K562 (cell line): Measurements from ENCODE around the gene TRAK1. TPM values are rescaled to one million over a fixed set of nuclear protein-coding genes. Genes with fewer than 3 reads are reported as not detected.

ENCODE experiments used
- ATAC-seq: fragments of 200-7000 bp; cut with Tn5 transposase; 3 replicates; pipeline ENCODE4 v1.9.1; 2020; ENCODE audit warnings: moderate library complexity
- BruUV-seq: library from RNA; stranded (reverse); fragments of 400-500 nt; replicated peaks from 2 replicates; lab custom pipeline; 2021; lab: Mats Ljungman, UMichigan
- CTCF ChIA-PET: fragments of 300-600 bp; formaldehyde crosslinking; extraction: SDS; loops from one replicate; lab custom pipeline; 2021; ENCODE audit warnings: low intra/inter-chr PET ratio; lab: Yijun Ruan, JAX
- POLR2A ChIA-PET: fragments of 300-600, 350-650 bp; sonication (Branson Sonifier 250); formaldehyde crosslinking; extraction: SDS; loops from one replicate; lab custom pipeline; 2021; ENCODE audit warnings: antibody characterized with exemption, inconsistent platforms; lab: Yijun Ruan, JAX
- DNase-seq, 4 experiments: peaks; one replicate each; pipeline versions ENCODE4 v3.0.0 to v3.0.0-alpha.2; 2011 to 2018; ENCODE audit warnings: low spot score in 3 of 4, mixed read lengths in 3 of 4; ENCODE audit errors: extremely low read depth in 1 of 4
- FAIRE-seq: peaks from 2 replicates; lab custom pipeline; 2011; peaks lifted over from hg19 to GRCh38; lab: Jason Lieb, UNC
- H2AFZ ChIP-seq: 2 replicates; pipeline ENCODE4 v1.6.0; 2011; ENCODE audit warnings: low read depth, low read length, control low read depth, inconsistent platforms
- H3K27ac ChIP-seq: fragments of 200-600 bp; 3 replicates; pipeline ENCODE4 v1.8.0; 2011; ENCODE audit warnings: low read depth, mild to moderate bottlenecking, control low read depth, inconsistent platforms, low read length, moderate library complexity, mixed read lengths; ENCODE audit errors: extremely low read depth
- H3K27me3 ChIP-seq, 2 experiments: fragments of 300-600 bp in 1 of 2; 2 replicates in 1 of 2; 3 replicates in 1 of 2; pipeline versions ENCODE4 v1.6.0 to v1.8.0; 2011; ENCODE audit warnings: inconsistent platforms in 2 of 2, low read length in 2 of 2, mild to moderate bottlenecking in 1 of 2, mixed read lengths in 1 of 2, moderate library complexity in 1 of 2; ENCODE audit not compliant: control insufficient read depth in 2 of 2, insufficient read depth in 2 of 2
- H3K36me3 ChIP-seq: fragments of 300-600 bp; 3 replicates; pipeline ENCODE4 v1.8.0; 2011; ENCODE audit warnings: mild to moderate bottlenecking, low read length, inconsistent platforms; ENCODE audit not compliant: control insufficient read depth, insufficient read depth
- H3K4me1 ChIP-seq, 2 experiments: fragments of 200-600 bp in 1 of 2; replicated peaks in 1 of 2; 2 replicates in 1 of 2; 3 replicates in 1 of 2; pipeline versions ENCODE4 v1.5.1 to v1.8.0; 2011; ENCODE audit warnings: inconsistent platforms in 2 of 2, low read length in 2 of 2, mild to moderate bottlenecking in 1 of 2, mixed read lengths in 1 of 2, moderate library complexity in 1 of 2; ENCODE audit not compliant: control insufficient read depth in 2 of 2, insufficient read depth in 2 of 2
- H3K4me2 ChIP-seq: 2 replicates; pipeline ENCODE4 v1.6.1; 2011; ENCODE audit warnings: low read length, control low read depth, inconsistent platforms, mixed read lengths; ENCODE audit not compliant: insufficient read depth
- H3K4me3 ChIP-seq: fragments of 200-600 bp; sonication (generic), shearing (Covaris generic); 2 replicates; pipeline ENCODE4 v1.5.1; 2016; ENCODE audit warnings: control low read depth, inconsistent platforms
- H3K79me2 ChIP-seq: fragments of 200-600 bp; 3 replicates; pipeline ENCODE4 v1.8.0; 2011; ENCODE audit warnings: low read length, inconsistent platforms; ENCODE audit not compliant: control insufficient read depth, insufficient read depth
- H3K9ac ChIP-seq, 2 experiments: 2 replicates each; pipeline versions ENCODE4 v1.6.0 to v1.6.1; 2011; ENCODE audit warnings: low read depth in 2 of 2, low read length in 2 of 2, control low read depth in 1 of 2, inconsistent platforms in 1 of 2, mild to moderate bottlenecking in 1 of 2, mixed read lengths in 1 of 2; ENCODE audit not compliant: insufficient read depth in 1 of 2
- H3K9me1 ChIP-seq: one replicate; pipeline ENCODE4 v1.6.0; 2011; ENCODE audit warnings: inconsistent platforms, mild to moderate bottlenecking, low read length, moderate library complexity; ENCODE audit not compliant: control insufficient read depth, insufficient read depth
- H3K9me3 ChIP-seq: replicated peaks from 2 replicates; pipeline ENCODE4 v1.5.1; 2011; ENCODE audit warnings: low read depth, low read length, inconsistent platforms; ENCODE audit not compliant: control insufficient read depth, insufficient read depth
- H4K20me1 ChIP-seq: replicated peaks from 2 replicates; pipeline ENCODE4 v1.6.1; 2011; ENCODE audit warnings: low read length, inconsistent platforms, mixed read lengths; ENCODE audit not compliant: control insufficient read depth, insufficient read depth
- ARID3B ChIP-seq: fragments of 250-450 bp; sonication (Bioruptor Pico); IDR thresholded peaks from 2 replicates; pipeline ENCODE4 v1.4.0; 2020; ENCODE audit warnings: borderline replicate concordance
- CHD2 ChIP-seq: IDR thresholded peaks from 2 replicates; pipeline ENCODE4 v1.6.1; 2011; ENCODE audit warnings: low read depth, low read length
- FOXK1 ChIP-seq: sonication (generic); formaldehyde crosslinking; IDR thresholded peaks from 2 replicates; pipeline ENCODE4 v1.8.0; 2022; ENCODE audit warnings: missing genetic modification reagents, mild to moderate bottlenecking, borderline replicate concordance
- KDM4B ChIP-seq, 2 experiments: fragments of 450-650 bp in 1 of 2; sonication (generic) in 1 of 2; IDR thresholded peaks; 2 replicates each; pipeline ENCODE4 v1.6.1; 2016 to 2017; ENCODE audit warnings: borderline replicate concordance in 2 of 2, antibody characterized with exemption in 1 of 2, low read depth in 1 of 2, mild to moderate bottlenecking in 1 of 2
- NFE2L1 ChIP-seq: fragments of 450-650 bp; IDR thresholded peaks from 2 replicates; pipeline ENCODE4 v1.6.1; 2016; ENCODE audit warnings: missing genetic modification characterization, low read depth, mild to moderate bottlenecking, missing compliant biosample characterization, moderate library complexity, borderline replicate concordance
- PCBP1 ChIP-seq: fragments of 200-400 bp; formaldehyde crosslinking; IDR thresholded peaks from 2 replicates; pipeline ENCODE4 v1.6.1; 2018; ENCODE audit warnings: mild to moderate bottlenecking, low read depth, low read length; ENCODE audit not compliant: poor library complexity, severe bottlenecking
- RBM17 ChIP-seq: fragments of 200-400 bp; formaldehyde crosslinking; IDR thresholded peaks from 2 replicates; pipeline ENCODE4 v1.6.1; 2017; ENCODE audit warnings: low read depth, mild to moderate bottlenecking, low read length, borderline replicate concordance
- SIN3A ChIP-seq, 2 experiments: fragments of 150-350 bp in 1 of 2; IDR thresholded peaks; 2 replicates each; pipeline ENCODE4 v1.6.1; 2011 to 2016; ENCODE audit warnings: borderline replicate concordance in 2 of 2, low read depth in 2 of 2, low read length in 2 of 2, mild to moderate bottlenecking in 2 of 2, moderate library complexity in 2 of 2; ENCODE audit not compliant: control insufficient read depth in 1 of 2
- TAL1 ChIP-seq: fragments of 450-650 bp; IDR thresholded peaks from 2 replicates; pipeline ENCODE4 v1.6.1; 2016; ENCODE audit warnings: mild to moderate bottlenecking
- TOE1 ChIP-seq, 2 experiments: fragments of 450-650 bp in 1 of 2; sonication (generic) in 1 of 2; formaldehyde crosslinking in 1 of 2; IDR thresholded peaks; 2 replicates each; pipeline versions ENCODE4 v1.7.1 to v1.8.0; 2016 to 2022; ENCODE audit warnings: borderline replicate concordance in 2 of 2, mild to moderate bottlenecking in 2 of 2, antibody characterized with exemption in 1 of 2, inconsistent platforms in 1 of 2, low read depth in 1 of 2, missing genetic modification reagents in 1 of 2, moderate library complexity in 1 of 2
- YY1 ChIP-seq, 3 experiments: IDR thresholded peaks; 2 replicates each; pipeline ENCODE4 v1.6.1; 2011; ENCODE audit warnings: low read length in 2 of 3, mild to moderate bottlenecking in 2 of 3, moderate library complexity in 2 of 3, borderline replicate concordance in 1 of 3, control low read depth in 1 of 3, low read depth in 1 of 3; ENCODE audit not compliant: insufficient read depth in 3 of 3, insufficient replicate concordance in 2 of 3, control insufficient read depth in 1 of 3, insufficient read length in 1 of 3; ENCODE audit errors: extremely low read depth in 1 of 3
- ZNF24 ChIP-seq: fragments of 450-650 bp; IDR thresholded peaks from 2 replicates; pipeline ENCODE4 v1.6.1; 2016
- WGBS: fragments of 100-300 bp; shearing (Covaris generic); methylation state at CpG from one replicate; pipeline ENCODE4 v1.1.6; 2016; ENCODE audit warnings: low coverage, mixed read lengths; ENCODE audit not compliant: insufficient coverage; ENCODE audit errors: missing lambda C conversion rate; 5-methylcytosine and 5-hydroxymethylcytosine counted together
- in situ Hi-C: fragments of 300-500 bp; cut with MboI; formaldehyde crosslinking; loops from 4 replicates; pipeline ENCODE4 v1.15.0; 2018; ENCODE audit warnings: inconsistent platforms, mixed read lengths
- intact Hi-C: fragments of 100-400 bp; cut with micrococcal nuclease; formaldehyde crosslinking; loops from 2 replicates; pipeline ENCODE4 v1.14.2; 2022
- polyA plus RNA-seq, 8 experiments: library from polyadenylated mRNA; depleted of rRNA in 4 of 8; stranded (reverse) in 5 of 8; unstranded in 3 of 8; fragments of >200 nt; fragmentation: Nextera tagmentation in 2 of 8; fragmentation: Illumina TruSeq in 1 of 8; extraction: Ambion mirVana in 2 of 8; extraction: Trizol in 1 of 8; gene quantifications; 2 replicates each; pipeline versions ENCODE4 v1.2.1 to v1.2.3, GENCODE V29; 2011 to 2014; ENCODE audit warnings: inconsistent platforms in 1 of 8, missing spikeins in 1 of 8
- total RNA-seq, 7 experiments: library from RNA; depleted of rRNA in 6 of 7; stranded (reverse); fragments of >200 nt in 6 of 7; fragmentation: Illumina TruSeq in 2 of 7; extraction: Trizol in 2 of 7; gene quantifications; 2 replicates each; pipeline versions ENCODE4 v1.2.1 to v1.2.3, GENCODE V29; 2011 to 2021; ENCODE audit warnings: low replicate concordance in 1 of 7

The TRAK1 gene
- total and polyA plus RNA-seq, 9 of the 15 experiments (the other 6 are each of a cell fraction or from before 2014, with no cell fraction given), result 5.3 to 28.5 (median 17.5) TPM

GRCh38 chr3:42092006-42092405, 849 bp downstream of the TRAK1 start:
- H3K9me1 ChIP-seq, result no peaks in the 10 kb centered on the region
- H3K27me3 ChIP-seq, result no peaks in the 10 kb centered on the region
- no peak overlapping the region for H3K4me3 ChIP-seq
- H3K9me3 ChIP-seq, result no peaks in the 10 kb centered on the region
- H3K9ac ChIP-seq, result no peak overlapping the region
- ChIA-PET CTCF (no interaction called here), POLR2A (no interaction called here)
- H2AFZ ChIP-seq, result no peak overlapping the region
- peaks cover 18% of the 10 kb centered on the region; the same call in 2 of the 3 replicates for H3K36me3 ChIP-seq
- no peaks in the 10 kb centered on the region for H3K79me2 ChIP-seq
- WGBS, result 61% methylated on average over 2 of the region's 3 CpGs
- no peak overlapping the region for H3K4me2 ChIP-seq
- peaks cover 0 to 2% of the 10 kb centered on the region in 2 experiments; a peak in 1 of 5 replicates for H3K4me1 ChIP-seq
- H4K20me1 ChIP-seq, result no peaks in the 10 kb centered on the region
- no peak for DNase-seq
- no TSS peak for BruUV-seq
- no peak overlapping the region for H3K27ac ChIP-seq
- TF ChIP-seq FOXK1 (no peak), TAL1 (no peak), NFE2L1 (tag) (no peak), KDM4B (IDR thresholded peaks at IDR 0.05; ENCODE audit: borderline replicate concordance in 2 of 2, low read depth in 1 of 2) (no peak), YY1 (IDR thresholded peaks at IDR 0.05; ENCODE audit: borderline replicate concordance in 1 of 3, control insufficient read depth in 1 of 3, extremely low read depth in 1 of 3, insufficient read depth in 3 of 3, insufficient read length in 1 of 3, insufficient replicate concordance in 2 of 3, low read depth in 1 of 3, low read length in 2 of 3) (no peak), ARID3B (no peak), ZNF24 (no peak), PCBP1 (no peak), SIN3A (IDR thresholded peaks at IDR 0.05; ENCODE audit: borderline replicate concordance in 2 of 2, control insufficient read depth in 1 of 2, low read depth in 2 of 2, low read length in 2 of 2) (no peak), TOE1 (IDR thresholded peaks at IDR 0.05; ENCODE audit: borderline replicate concordance) (no peak), TOE1 (CRISPR knock-in tag; IDR thresholded peaks at IDR 0.05; ENCODE audit: borderline replicate concordance, low read depth) (no peak), CHD2 (no peak), RBM17 (no peak)
- in situ Hi-C loops (loop anchor here (25.0 kb wide), 1 partner anchor 180 kb away; no protein-coding TSS in a partner anchor), intact Hi-C loops (no loop called here)
- peak; percentile 57; the same call in 2 of the 3 replicates for ATAC-seq
- FAIRE-seq, result no peak
